Thyroid gland (tissue), 4 donors: ENCODE data around the gene FGD3.

Source experiments
- POLR2A ChIP-seq, 2 donors: fragments of 450-650 bp; IDR thresholded peaks; one replicate each; pipeline ENCODE4 v1.6.1; 2017; ENCODE audit warnings: antibody characterized with exemption in 2 of 2, mild to moderate bottlenecking in 2 of 2, moderate library complexity in 1 of 2
- TF ChIP-seq, protein P1 (sequence below), 6 experiments: fragments of 200-600 bp in 3 of 6; fragments of 450-650 bp in 3 of 6; sonication (generic) in 3 of 6; IDR thresholded peaks; one replicate each; pipeline ENCODE4 v1.5.1; 2016 to 2019; ENCODE audit warnings: antibody characterized with exemption in 6 of 6, mild to moderate bottlenecking in 2 of 6, inconsistent platforms in 1 of 6, moderate library complexity in 1 of 6

DNA sequence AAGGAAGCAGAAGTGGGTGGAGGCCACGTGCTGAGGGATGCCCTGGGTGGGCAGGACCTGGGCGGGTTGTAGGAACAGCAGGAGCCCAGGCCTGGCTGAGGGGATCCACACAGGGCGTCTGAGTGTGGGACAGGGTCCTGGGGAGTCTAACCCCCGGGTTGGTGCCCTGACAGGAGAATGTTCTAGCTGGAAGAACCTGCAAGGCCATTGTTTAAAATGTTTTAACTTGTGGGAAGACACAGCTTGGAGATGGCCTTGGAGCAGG, 77.3 kb downstream of the FGD3 start:
- no peak for TF ChIP-seq POLR2A (IDR thresholded peaks at IDR 0.05)
- TF ChIP-seq, protein P1, sequence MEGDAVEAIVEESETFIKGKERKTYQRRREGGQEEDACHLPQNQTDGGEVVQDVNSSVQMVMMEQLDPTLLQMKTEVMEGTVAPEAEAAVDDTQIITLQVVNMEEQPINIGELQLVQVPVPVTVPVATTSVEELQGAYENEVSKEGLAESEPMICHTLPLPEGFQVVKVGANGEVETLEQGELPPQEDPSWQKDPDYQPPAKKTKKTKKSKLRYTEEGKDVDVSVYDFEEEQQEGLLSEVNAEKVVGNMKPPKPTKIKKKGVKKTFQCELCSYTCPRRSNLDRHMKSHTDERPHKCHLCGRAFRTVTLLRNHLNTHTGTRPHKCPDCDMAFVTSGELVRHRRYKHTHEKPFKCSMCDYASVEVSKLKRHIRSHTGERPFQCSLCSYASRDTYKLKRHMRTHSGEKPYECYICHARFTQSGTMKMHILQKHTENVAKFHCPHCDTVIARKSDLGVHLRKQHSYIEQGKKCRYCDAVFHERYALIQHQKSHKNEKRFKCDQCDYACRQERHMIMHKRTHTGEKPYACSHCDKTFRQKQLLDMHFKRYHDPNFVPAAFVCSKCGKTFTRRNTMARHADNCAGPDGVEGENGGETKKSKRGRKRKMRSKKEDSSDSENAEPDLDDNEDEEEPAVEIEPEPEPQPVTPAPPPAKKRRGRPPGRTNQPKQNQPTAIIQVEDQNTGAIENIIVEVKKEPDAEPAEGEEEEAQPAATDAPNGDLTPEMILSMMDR (IDR thresholded peaks at IDR 0.05) = no peak
